Measurements from ENCODE around the gene AP1S3.

- TF ChIP-seq, protein P1, sequence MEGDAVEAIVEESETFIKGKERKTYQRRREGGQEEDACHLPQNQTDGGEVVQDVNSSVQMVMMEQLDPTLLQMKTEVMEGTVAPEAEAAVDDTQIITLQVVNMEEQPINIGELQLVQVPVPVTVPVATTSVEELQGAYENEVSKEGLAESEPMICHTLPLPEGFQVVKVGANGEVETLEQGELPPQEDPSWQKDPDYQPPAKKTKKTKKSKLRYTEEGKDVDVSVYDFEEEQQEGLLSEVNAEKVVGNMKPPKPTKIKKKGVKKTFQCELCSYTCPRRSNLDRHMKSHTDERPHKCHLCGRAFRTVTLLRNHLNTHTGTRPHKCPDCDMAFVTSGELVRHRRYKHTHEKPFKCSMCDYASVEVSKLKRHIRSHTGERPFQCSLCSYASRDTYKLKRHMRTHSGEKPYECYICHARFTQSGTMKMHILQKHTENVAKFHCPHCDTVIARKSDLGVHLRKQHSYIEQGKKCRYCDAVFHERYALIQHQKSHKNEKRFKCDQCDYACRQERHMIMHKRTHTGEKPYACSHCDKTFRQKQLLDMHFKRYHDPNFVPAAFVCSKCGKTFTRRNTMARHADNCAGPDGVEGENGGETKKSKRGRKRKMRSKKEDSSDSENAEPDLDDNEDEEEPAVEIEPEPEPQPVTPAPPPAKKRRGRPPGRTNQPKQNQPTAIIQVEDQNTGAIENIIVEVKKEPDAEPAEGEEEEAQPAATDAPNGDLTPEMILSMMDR (IDR thresholded peaks at IDR 0.05; ENCODE audit: insufficient read depth, low read depth, low read length), result no peak
- no peak for TF ChIP-seq EZH2 (IDR thresholded peaks at IDR 0.05; ENCODE audit: insufficient read depth, low read length)
Observed at GRCh38 chr2:223723954-223724411, 113.4 kb downstream of the AP1S3 start.

All from astrocyte (in vitro differentiated cells and primary cell).